HCT116 (cell line): ENCODE data around the gene ACTR1A. TPM values are rescaled to one million over a fixed set of nuclear protein-coding genes. Genes with fewer than 3 reads are reported as not detected.

Source experiments
- ATAC-seq: fragments of 200-7000 bp; cut with Tn5 transposase; 2 replicates; pipeline ENCODE4 v1.9.1; 2020; ENCODE audit warnings: mild to moderate bottlenecking, moderate library complexity
- BruUV-seq: library from RNA; stranded (reverse); fragments of 400-500 nt; replicated peaks from 2 replicates; lab custom pipeline; 2021; lab: Mats Ljungman, UMichigan
- CTCF ChIA-PET: fragments of 300-600 bp; sonication (Branson Sonifier 250); formaldehyde crosslinking; loops from one replicate; lab custom pipeline; 2021; ENCODE audit warnings: antibody characterized with exemption; lab: Charles Lee
- POLR2A ChIA-PET: fragments of 300-600, 350-600 bp; sonication (Branson Sonifier 250); formaldehyde crosslinking; loops from one replicate; lab custom pipeline; 2021; ENCODE audit warnings: antibody characterized with exemption; lab: Charles Lee
- RAD21 ChIA-PET, 2 experiments: fragments of 300-600 bp; sonication (Branson Sonifier 250); formaldehyde crosslinking; loops; one replicate each; lab custom pipeline; 2023; ENCODE audit warnings: low total read pairs in 2 of 2; ENCODE audit not compliant: uncharacterized antibody in 2 of 2, unreplicated experiment in 2 of 2, low non-redundant PET in 1 of 2; lab: Charles Lee
- DNase-seq: peaks from one replicate; pipeline ENCODE4 v3.0.0-alpha.2; 2010; ENCODE audit warnings: low read depth, low spot score
- H2AFZ ChIP-seq: fragments of 200-600 bp; shearing (Covaris generic), sonication (generic); 2 replicates; pipeline ENCODE4 v1.6.1; 2017; ENCODE audit warnings: low read depth, mixed run types, mixed read lengths, antibody characterized with exemption, low read length; ENCODE audit not compliant: poor library complexity, severe bottlenecking
- H3K27ac ChIP-seq: 2 replicates; pipeline ENCODE4 v1.5.1; 2012; ENCODE audit warnings: low read depth, low read length
- H3K27me3 ChIP-seq: fragments of 200-600 bp; sonication (generic); 2 replicates; pipeline ENCODE4 v1.6.1; 2016; ENCODE audit warnings: mixed run types, low read length, mixed read lengths; ENCODE audit not compliant: insufficient read depth
- H3K36me3 ChIP-seq, 2 experiments: fragments of 200-500 bp in 1 of 2; fragments of 200-600 bp in 1 of 2; sonication (Bioruptor generic) in 1 of 2; sonication (generic) in 1 of 2; 2 replicates each; pipeline versions ENCODE4 v1.5.1 to v1.6.1; 2014 to 2016; ENCODE audit warnings: low read length in 2 of 2, inconsistent platforms in 1 of 2, mixed read lengths in 1 of 2, mixed run types in 1 of 2; ENCODE audit not compliant: insufficient read depth in 2 of 2, control insufficient read depth in 1 of 2
- H3K4me1 ChIP-seq, 2 experiments: fragments of 200-600 bp in 1 of 2; sonication (generic) in 1 of 2; 2 replicates each; pipeline versions ENCODE4 v1.5.1 to v1.6.1; 2012 to 2017; ENCODE audit warnings: low read length in 2 of 2, inconsistent platforms in 1 of 2, mild to moderate bottlenecking in 1 of 2, mixed read lengths in 1 of 2, mixed run types in 1 of 2, moderate library complexity in 1 of 2; ENCODE audit not compliant: insufficient read depth in 2 of 2, control insufficient read depth in 1 of 2
- H3K4me2 ChIP-seq: fragments of 200-600 bp; sonication (generic); 2 replicates; pipeline ENCODE4 v1.6.1; 2017; ENCODE audit warnings: mixed run types, low read length, mixed read lengths
- H3K4me3 ChIP-seq, 2 experiments: fragments of 200-600 bp in 1 of 2; sonication (generic) in 1 of 2; replicated peaks in 1 of 2; 2 replicates each; pipeline ENCODE4 v1.5.1; 2011 to 2016; ENCODE audit warnings: low read length in 2 of 2, control low read depth in 1 of 2, low read depth in 1 of 2, mild to moderate bottlenecking in 1 of 2, mixed read lengths in 1 of 2, mixed run types in 1 of 2
- H3K79me2 ChIP-seq: fragments of 200-600 bp; sonication (generic); 2 replicates; pipeline ENCODE4 v1.6.1; 2017; ENCODE audit warnings: mild to moderate bottlenecking, mixed run types, low read length, moderate library complexity, mixed read lengths; ENCODE audit not compliant: insufficient read depth
- H3K9ac ChIP-seq: fragments of 200-600 bp; sonication (generic); 2 replicates; pipeline ENCODE4 v1.6.1; 2016; ENCODE audit warnings: low read length, mixed read lengths
- H3K9me2 ChIP-seq: fragments of 200-600 bp; sonication (generic), shearing (Covaris generic); 2 replicates; pipeline ENCODE4 v1.6.1; 2017; ENCODE audit warnings: mixed run types, mild to moderate bottlenecking, moderate library complexity; ENCODE audit not compliant: insufficient read depth
- H3K9me3 ChIP-seq, 2 experiments: fragments of 200-500 bp in 1 of 2; fragments of 200-600 bp in 1 of 2; sonication (Bioruptor generic) in 1 of 2; sonication (generic) in 1 of 2; 2 replicates each; pipeline ENCODE4 v1.6.1; 2014 to 2017; ENCODE audit warnings: low read length in 2 of 2, mixed read lengths in 2 of 2, inconsistent platforms in 1 of 2, low read depth in 1 of 2, mild to moderate bottlenecking in 1 of 2, mixed run types in 1 of 2, moderate library complexity in 1 of 2; ENCODE audit not compliant: control insufficient read depth in 1 of 2, insufficient read depth in 1 of 2
- H4K20me1 ChIP-seq: fragments of 200-600 bp; sonication (generic), shearing (Covaris generic); 2 replicates; pipeline ENCODE4 v1.6.1; 2017; ENCODE audit warnings: mixed run types, mild to moderate bottlenecking, moderate library complexity; ENCODE audit not compliant: insufficient read depth
- CEBPB ChIP-seq: IDR thresholded peaks from 2 replicates; pipeline ENCODE4 v1.6.1; 2012; ENCODE audit warnings: low read depth
- CTCF ChIP-seq, 3 experiments: fragments of 200-600 bp in 1 of 3; sonication (generic) in 1 of 3; IDR thresholded peaks in 2 of 3; conservative IDR thresholded peaks in 1 of 3; 2 replicates each; pipeline ENCODE4 v1.5.1; 2012 to 2017; ENCODE audit warnings: low read depth in 2 of 3, low read length in 2 of 3, antibody characterized with exemption in 1 of 3, borderline replicate concordance in 1 of 3, control low read depth in 1 of 3, mild to moderate bottlenecking in 1 of 3, mixed read lengths in 1 of 3, mixed run types in 1 of 3, moderate library complexity in 1 of 3; ENCODE audit not compliant: insufficient read depth in 1 of 3
- EGR1 ChIP-seq: IDR thresholded peaks from 2 replicates; pipeline ENCODE4 v1.6.1; 2012; ENCODE audit warnings: low read depth
- ELF1 ChIP-seq: IDR thresholded peaks from 2 replicates; pipeline ENCODE4 v1.6.1; 2012; ENCODE audit warnings: low read depth, borderline replicate concordance
- POLR2A ChIP-seq: IDR thresholded peaks from 2 replicates; pipeline ENCODE4 v1.7.0; 2011; ENCODE audit warnings: borderline replicate concordance; ENCODE audit not compliant: insufficient read depth, insufficient read length; ENCODE audit errors: extremely low read depth
- POLR2AphosphoS5 ChIP-seq: IDR thresholded peaks from 2 replicates; pipeline ENCODE4 v1.6.1; 2011; ENCODE audit warnings: mild to moderate bottlenecking, low read depth, low read length, moderate library complexity
- REST ChIP-seq: IDR thresholded peaks from 2 replicates; pipeline ENCODE4 v1.6.1; 2012; ENCODE audit warnings: low read depth
- SIN3A ChIP-seq: IDR thresholded peaks from 2 replicates; pipeline ENCODE4 v1.6.1; 2012; ENCODE audit warnings: low read depth
- ZBTB33 ChIP-seq: IDR thresholded peaks from 2 replicates; pipeline ENCODE4 v1.6.1; 2011; ENCODE audit warnings: mild to moderate bottlenecking, low read length, moderate library complexity; ENCODE audit not compliant: insufficient replicate concordance; ENCODE audit errors: extremely low read depth
- intact Hi-C: fragments of 100-400 bp; cut with micrococcal nuclease; formaldehyde crosslinking; loops from 2 replicates; pipeline ENCODE4 v1.10.0; 2022
- total RNA-seq: library from RNA; stranded (reverse); gene quantifications from one replicate; pipeline ENCODE4 v1.2.1, GENCODE V29; 2021; ENCODE audit not compliant: unreplicated experiment

Gene ACTR1A
- total RNA-seq, 1 experiment from 2014 or later, result 94.2 TPM

GRCh38 chr10:102524746-102525145, 22.2 kb upstream of the ACTR1A start:
- Histone ChIP-seq H3K4me2 (no peak overlapping the region), H3K79me2 (peaks cover 11% of the 10 kb centered on the region; the same call in 1 of the 2 replicates), H2AFZ (no peak overlapping the region), H3K27me3 (no peaks in the 10 kb centered on the region), H3K36me3 (no peaks in the 10 kb centered on the region), H3K27ac (no peak overlapping the region), H3K9ac (no peak overlapping the region), H3K9me2 (no peaks in the 10 kb centered on the region), H3K9me3 (no peaks in the 10 kb centered on the region), H4K20me1 (no peaks in the 10 kb centered on the region), H3K4me1 (peaks cover 0 to 8% of the 10 kb centered on the region in 2 experiments; a peak in 1 of 4 replicates), H3K4me3 (no peak overlapping the region)
- BruUV-seq, result no TSS peak
- DNase-seq, result no peak
- ChIA-PET CTCF (interaction anchor here (1.0 kb wide), 1 partner anchor 21 kb away, joined by 5 read pairs; the partner anchor contains the start of gene SUFU), POLR2A (no interaction called here), RAD21 (no interaction called here)
- TF ChIP-seq ZBTB33, result no peak
- no peak for TF ChIP-seq ELF1
- TF ChIP-seq POLR2AphosphoS5, result no peak
- no peak for TF ChIP-seq POLR2A
- intact Hi-C loops, result no loop called here
- no peak for ATAC-seq

- ATAC-seq, result peak; percentile 14; the same call in 1 of the 2 replicates
- CTCF ChIA-PET, result interaction anchor here (1.4 kb wide), 1 partner anchor 21 kb away, joined by 3 read pairs; the partner anchor contains the start of gene ACTR1A
- TF ChIP-seq REST, result no peak
- no peak for TF ChIP-seq CEBPB
- no peak for TF ChIP-seq SIN3A
- no peak for TF ChIP-seq EGR1
- TF ChIP-seq CTCF (IDR thresholded peaks at IDR 0.05 in 2 of 3, conservative IDR thresholded peaks at IDR 0.05 in 1 of 3; ENCODE audit: borderline replicate concordance in 1 of 3, insufficient read depth in 1 of 3, low read depth in 2 of 3, low read length in 2 of 3), result no peak
- no peak for TF ChIP-seq POLR2A
These were observed 20.9 kb upstream of the ACTR1A start for GRCh38 chr10:102523250-102524029.

More at GRCh38 chr10:102523250-102524029, 20.9 kb upstream of the ACTR1A start:
- Histone ChIP-seq H4K20me1 (no peaks in the 10 kb centered on the region), H3K27me3 (no peaks in the 10 kb centered on the region), H3K9ac (no peak overlapping the region), H2AFZ (no peak overlapping the region), H3K79me2 (peaks cover 11% of the 10 kb centered on the region; the same call in 1 of the 2 replicates), H3K36me3 (no peaks in the 10 kb centered on the region), H3K4me3 (no peak overlapping the region), H3K9me2 (no peaks in the 10 kb centered on the region), H3K4me1 (peaks cover 0 to 8% of the 10 kb centered on the region in 2 experiments; a peak in 1 of 4 replicates), H3K27ac (no peak overlapping the region), H3K4me2 (peak overlapping the region; percentile 12; the same call in 1 of the 2 replicates), H3K9me3 (no peaks in the 10 kb centered on the region)
- BruUV-seq, result no TSS peak
- POLR2A ChIA-PET, result no interaction called here
- intact Hi-C loops, result no loop called here
- RAD21 ChIA-PET, result no interaction called here
- no peak for DNase-seq
